ENCODE results near the gene CTNND1.

Gene CTNND1

DNA sequence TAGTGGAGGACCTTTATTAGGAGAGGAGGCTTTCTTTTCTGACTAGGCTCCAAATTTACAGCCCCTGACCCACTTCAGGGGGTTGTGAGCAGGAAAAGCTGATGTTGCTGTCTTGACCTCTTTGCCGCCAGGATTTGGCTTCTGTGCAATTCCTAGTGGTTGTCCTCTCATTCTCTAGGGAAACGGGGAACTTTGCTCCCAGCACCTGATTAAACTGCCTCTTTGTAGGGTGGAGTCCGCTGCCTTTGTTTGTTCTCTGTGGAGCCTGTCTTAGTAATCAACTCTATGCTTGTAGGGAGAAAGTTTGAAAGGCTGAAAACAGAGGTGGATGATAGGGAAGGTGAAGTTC is 16.3 kb downstream of the CTNND1 start:
- Histone ChIP-seq H3K27ac (ENCODE audit: low read depth, low read length) (no peak overlapping the region), H3K27me3 (ENCODE audit: low read length) (no peaks in the 10 kb centered on the region), H3K79me2 (ENCODE audit: insufficient read depth, low read length) (no peaks in the 10 kb centered on the region), H4K20me1 (ENCODE audit: low read depth, low read length) (no peaks in the 10 kb centered on the region), H3K4me2 (ENCODE audit: low read depth, low read length, poor library complexity, severe bottlenecking) (no peak overlapping the region), H3K9me3 (ENCODE audit: insufficient read depth, low read length) (no peaks in the 10 kb centered on the region), H3K9me2 (replicated peaks; ENCODE audit: insufficient read depth, low read length) (no peaks in the 10 kb centered on the region), H3K4me3 (ENCODE audit: insufficient read depth, low read length, poor library complexity, severe bottlenecking) (no peak overlapping the region), H2AFZ (ENCODE audit: low read depth, low read length, severe bottlenecking) (no peak overlapping the region), H3K9ac (ENCODE audit: low read length) (no peak overlapping the region), H3K36me3 (ENCODE audit: low read length) (no peaks in the 10 kb centered on the region), H3F3A (ENCODE audit: insufficient read depth) (no peaks in the 10 kb centered on the region)
- TF ChIP-seq EZH2phosphoT487 (conservative IDR thresholded peaks at IDR 0.05; ENCODE audit: low read length) = no peak
- TF ChIP-seq, protein P1, sequence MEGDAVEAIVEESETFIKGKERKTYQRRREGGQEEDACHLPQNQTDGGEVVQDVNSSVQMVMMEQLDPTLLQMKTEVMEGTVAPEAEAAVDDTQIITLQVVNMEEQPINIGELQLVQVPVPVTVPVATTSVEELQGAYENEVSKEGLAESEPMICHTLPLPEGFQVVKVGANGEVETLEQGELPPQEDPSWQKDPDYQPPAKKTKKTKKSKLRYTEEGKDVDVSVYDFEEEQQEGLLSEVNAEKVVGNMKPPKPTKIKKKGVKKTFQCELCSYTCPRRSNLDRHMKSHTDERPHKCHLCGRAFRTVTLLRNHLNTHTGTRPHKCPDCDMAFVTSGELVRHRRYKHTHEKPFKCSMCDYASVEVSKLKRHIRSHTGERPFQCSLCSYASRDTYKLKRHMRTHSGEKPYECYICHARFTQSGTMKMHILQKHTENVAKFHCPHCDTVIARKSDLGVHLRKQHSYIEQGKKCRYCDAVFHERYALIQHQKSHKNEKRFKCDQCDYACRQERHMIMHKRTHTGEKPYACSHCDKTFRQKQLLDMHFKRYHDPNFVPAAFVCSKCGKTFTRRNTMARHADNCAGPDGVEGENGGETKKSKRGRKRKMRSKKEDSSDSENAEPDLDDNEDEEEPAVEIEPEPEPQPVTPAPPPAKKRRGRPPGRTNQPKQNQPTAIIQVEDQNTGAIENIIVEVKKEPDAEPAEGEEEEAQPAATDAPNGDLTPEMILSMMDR (IDR thresholded peaks at IDR 0.05; ENCODE audit: insufficient read depth, low read length, poor library complexity, severe bottlenecking) = no peak

DNA sequence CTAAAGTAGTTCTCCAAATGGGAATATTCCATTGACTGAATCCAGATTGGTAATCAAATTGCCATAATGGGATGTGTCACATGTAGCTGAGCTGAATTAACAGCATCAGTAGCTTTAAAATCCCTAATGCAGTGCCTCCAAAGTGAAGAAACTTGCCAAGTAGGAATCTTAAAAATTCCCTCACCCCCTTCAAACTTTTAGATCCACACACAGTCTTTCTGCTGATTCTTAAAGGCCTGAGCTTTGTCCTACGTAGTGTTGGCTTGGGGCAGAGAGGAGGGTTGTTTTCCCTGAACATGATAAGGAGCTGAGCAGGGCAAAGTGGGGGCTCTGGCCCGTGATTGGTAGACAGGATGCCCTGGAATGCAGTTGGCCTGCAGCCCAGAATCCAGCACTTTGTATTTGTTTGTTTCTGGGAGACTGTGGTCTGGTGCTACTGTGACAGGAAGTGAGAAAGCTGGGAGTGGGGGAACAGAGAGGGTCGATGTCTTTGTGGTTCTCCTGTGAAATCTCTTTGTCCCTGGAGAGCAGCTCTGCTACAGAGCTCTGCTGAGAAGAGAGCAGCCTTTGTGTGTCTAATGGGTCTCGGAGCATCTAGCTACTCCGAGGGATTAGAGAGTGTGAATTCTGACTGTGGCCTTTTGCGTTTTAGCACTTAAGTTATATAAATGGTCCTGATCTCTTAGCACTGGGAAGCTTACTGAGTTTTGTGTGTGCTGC is 16.9 kb downstream of the CTNND1 start:
- no peaks in the 10 kb centered on the region for H4K20me1 ChIP-seq (ENCODE audit: low read depth, low read length)
- no peak overlapping the region for H2AFZ ChIP-seq (ENCODE audit: low read depth, low read length, severe bottlenecking)
- H3K4me3 ChIP-seq (ENCODE audit: insufficient read depth, low read length, poor library complexity, severe bottlenecking) = no peak overlapping the region
- H3K9me3 ChIP-seq (ENCODE audit: insufficient read depth, low read length) = no peaks in the 10 kb centered on the region
- no peaks in the 10 kb centered on the region for H3K27me3 ChIP-seq (ENCODE audit: low read length)
- no peaks in the 10 kb centered on the region for H3K79me2 ChIP-seq (ENCODE audit: insufficient read depth, low read length)
- H3K9me2 ChIP-seq (replicated peaks; ENCODE audit: insufficient read depth, low read length) = no peaks in the 10 kb centered on the region
- no peak overlapping the region for H3K4me2 ChIP-seq (ENCODE audit: low read depth, low read length, poor library complexity, severe bottlenecking)
- no peaks in the 10 kb centered on the region for H3K36me3 ChIP-seq (ENCODE audit: low read length)
- no peaks in the 10 kb centered on the region for H3F3A ChIP-seq (ENCODE audit: insufficient read depth)
- H3K9ac ChIP-seq (ENCODE audit: low read length) = no peak overlapping the region
- no peak for TF ChIP-seq EZH2phosphoT487 (conservative IDR thresholded peaks at IDR 0.05; ENCODE audit: low read length)
- TF ChIP-seq, protein P1 (IDR thresholded peaks at IDR 0.05; ENCODE audit: insufficient read depth, low read length, poor library complexity, severe bottlenecking) = no peak
- no peak overlapping the region for H3K27ac ChIP-seq (ENCODE audit: low read depth, low read length)

DNA sequence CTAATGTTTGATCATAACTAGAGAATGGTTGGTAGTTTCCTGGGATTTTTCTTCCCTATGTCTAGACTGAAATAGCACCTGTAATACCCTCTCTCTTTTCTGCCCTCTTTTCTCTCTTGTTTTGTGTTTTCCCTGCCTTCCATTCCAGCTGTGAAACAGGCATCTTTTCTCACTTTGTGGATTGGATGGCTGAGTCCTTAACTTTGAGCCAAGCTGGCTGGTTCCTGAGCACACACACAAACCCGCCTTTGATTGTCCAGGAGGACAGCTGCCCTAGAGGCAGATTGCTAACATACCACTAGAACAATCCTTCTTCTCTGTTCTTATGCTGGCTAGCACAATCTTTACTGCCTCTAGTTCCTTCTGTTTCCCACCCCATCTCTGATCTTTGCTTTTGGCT is 17.7 kb downstream of the CTNND1 start:
- no peaks in the 10 kb centered on the region for H3K9me3 ChIP-seq (ENCODE audit: insufficient read depth, low read length)
- no peaks in the 10 kb centered on the region for H4K20me1 ChIP-seq (ENCODE audit: low read depth, low read length)
- TF ChIP-seq, protein P1 (IDR thresholded peaks at IDR 0.05; ENCODE audit: insufficient read depth, low read length, poor library complexity, severe bottlenecking) = no peak
- no peak for TF ChIP-seq EZH2phosphoT487 (conservative IDR thresholded peaks at IDR 0.05; ENCODE audit: low read length)
- H3K27me3 ChIP-seq (ENCODE audit: low read length) = no peaks in the 10 kb centered on the region
- H3F3A ChIP-seq (ENCODE audit: insufficient read depth) = no peaks in the 10 kb centered on the region
- H3K27ac ChIP-seq (ENCODE audit: low read depth, low read length) = no peak overlapping the region
- no peaks in the 10 kb centered on the region for H3K9me2 ChIP-seq (replicated peaks; ENCODE audit: insufficient read depth, low read length)
- H3K9ac ChIP-seq (ENCODE audit: low read length) = no peak overlapping the region
- no peak overlapping the region for H2AFZ ChIP-seq (ENCODE audit: low read depth, low read length, severe bottlenecking)
- no peak overlapping the region for H3K4me2 ChIP-seq (ENCODE audit: low read depth, low read length, poor library complexity, severe bottlenecking)
- H3K79me2 ChIP-seq (ENCODE audit: insufficient read depth, low read length) = no peaks in the 10 kb centered on the region
- H3K36me3 ChIP-seq (ENCODE audit: low read length) = no peaks in the 10 kb centered on the region
- H3K4me3 ChIP-seq (ENCODE audit: insufficient read depth, low read length, poor library complexity, severe bottlenecking) = no peak overlapping the region

Measured in SU-DHL-6 (cell line).